Thymus (tissue), 11 donors: ENCODE measurements around the gene MYCT1. TPM values are rescaled to one million over a fixed set of nuclear protein-coding genes. Genes with fewer than 3 reads are reported as not detected.
A peak's percentile ranks its signal among the peaks of the same experiment; 100 is the strongest.

ENCODE experiments used
- DNase-seq, 9 donors: peaks; one replicate each; pipeline ENCODE4 v3.0.0-alpha.2; 2013; ENCODE audit warnings: low spot score in 9 of 9, low read depth in 6 of 9, missing footprints in 1 of 9
- H3K27ac ChIP-seq, 2 donors: one replicate each; pipeline ENCODE4 v1.5.1; 2013; ENCODE audit warnings: control low read depth in 1 of 2, low read depth in 1 of 2, low read length in 1 of 2, mild to moderate bottlenecking in 1 of 2, moderate library complexity in 1 of 2
- H3K27me3 ChIP-seq, 2 donors: one replicate each; pipeline ENCODE4 v1.5.1; 2013; ENCODE audit warnings: low read length in 1 of 2; ENCODE audit not compliant: control insufficient read depth in 2 of 2, insufficient read depth in 1 of 2
- H3K36me3 ChIP-seq, 2 donors: one replicate each; pipeline ENCODE4 v1.5.1; 2013; ENCODE audit warnings: low read length in 1 of 2, mild to moderate bottlenecking in 1 of 2, moderate library complexity in 1 of 2; ENCODE audit not compliant: control insufficient read depth in 2 of 2, insufficient read depth in 2 of 2
- H3K4me1 ChIP-seq, 2 donors: one replicate each; pipeline ENCODE4 v1.5.1; 2013; ENCODE audit warnings: low read length in 2 of 2; ENCODE audit not compliant: control insufficient read depth in 2 of 2, insufficient read depth in 2 of 2
- H3K4me3 ChIP-seq, 2 donors: one replicate each; pipeline ENCODE4 v1.5.1; 2013; ENCODE audit warnings: low read length in 2 of 2, control low read depth in 1 of 2, mild to moderate bottlenecking in 1 of 2
- H3K9me3 ChIP-seq, 2 donors: one replicate each; pipeline ENCODE4 v1.5.1; 2013; ENCODE audit warnings: low read length in 1 of 2, mild to moderate bottlenecking in 1 of 2; ENCODE audit not compliant: control insufficient read depth in 2 of 2, insufficient read depth in 1 of 2
- WGBS: extraction: QIAGEN DNeasy Blood & Tissue Kit; methylation state at CpG from one replicate; pipeline ENCODE4 v1.1.7; 2013; 5-methylcytosine and 5-hydroxymethylcytosine counted together
- polyA plus RNA-seq: library from polyadenylated mRNA; stranded (reverse); fragments of 200-250 nt; gene quantifications from one replicate; pipeline ENCODE4 v1.2.3, GENCODE V29; 2013
- total RNA-seq: library from RNA; stranded (reverse); fragments of 120-200 nt; gene quantifications from one replicate; pipeline ENCODE4 v1.2.4, GENCODE V29; 2013
- donor health status: healthy.

MYCT1 gene
- total and polyA plus RNA-seq, 2 donors = 3.5 to 4.1 TPM

- no peaks in the 10 kb centered on the region for H3K27me3 ChIP-seq
- H3K4me1 ChIP-seq = no peaks in the 10 kb centered on the region
- no peak for DNase-seq
- H3K27ac ChIP-seq = no peak overlapping the region
- H3K4me3 ChIP-seq = no peak overlapping the region
- no peaks in the 10 kb centered on the region for H3K36me3 ChIP-seq
- WGBS = 92% methylated on average over 4 of the region's 4 CpGs
- no peaks in the 10 kb centered on the region for H3K9me3 ChIP-seq
Observed at GRCh38 chr6:152745509-152746171, 47.9 kb downstream of the MYCT1 start.

GRCh38 chr6:152746172-152746553 lies 48.5 kb downstream of the MYCT1 start:
- no peaks in the 10 kb centered on the region for H3K4me1 ChIP-seq
- WGBS = 95% methylated on average over 2 of the region's 2 CpGs
- H3K36me3 ChIP-seq = no peaks in the 10 kb centered on the region
- H3K9me3 ChIP-seq = no peaks in the 10 kb centered on the region
- H3K4me3 ChIP-seq = no peak overlapping the region
- DNase-seq = no peak
- no peak overlapping the region for H3K27ac ChIP-seq
- no peaks in the 10 kb centered on the region for H3K27me3 ChIP-seq

GRCh38 chr6:152748843-152749242 lies 51.1 kb downstream of the MYCT1 start:
- H3K9me3 ChIP-seq = no peaks in the 10 kb centered on the region
- no peaks in the 10 kb centered on the region for H3K27me3 ChIP-seq
- DNase-seq = no peak
- no peaks in the 10 kb centered on the region for H3K4me1 ChIP-seq
- 64% methylated on average over 1 of the region's 1 CpG for WGBS
- no peak overlapping the region for H3K4me3 ChIP-seq
- no peaks in the 10 kb centered on the region for H3K36me3 ChIP-seq
- H3K27ac ChIP-seq = no peak overlapping the region

GRCh38 chr6:152749336-152749735 lies 51.6 kb downstream of the MYCT1 start:
- Histone ChIP-seq H3K4me1 (no peaks in the 10 kb centered on the region), H3K27ac (no peak overlapping the region), H3K4me3 (no peak overlapping the region), H3K27me3 (no peaks in the 10 kb centered on the region), H3K36me3 (no peaks in the 10 kb centered on the region), H3K9me3 (no peaks in the 10 kb centered on the region)
- no peak for DNase-seq
- 83% methylated on average over 1 of the region's 1 CpG for WGBS

- no peak within 1 kb of the TSS for H3K27ac ChIP-seq
- peak in 1 of 9 donors; percentile 1 for DNase-seq
- no peaks in the 10 kb centered on the region for H3K4me1 ChIP-seq
- no peak within 1 kb of the TSS for H3K4me3 ChIP-seq
- WGBS = 12% methylated on average over 5 of the region's 5 CpGs
- no peaks in the 10 kb centered on the region for H3K27me3 ChIP-seq
- H3K9me3 ChIP-seq = no peaks in the 10 kb centered on the region
- H3K36me3 ChIP-seq = no peaks in the 10 kb centered on the region
Observed at GRCh38 chr6:152750694-152751093, 53.0 kb downstream of the MYCT1 start, which contains the start of gene VIP. TSS of gene VIP (plus strand) at chr6:152750797. CDS start at chr6:152752178, 1,381 bp downstream.

GRCh38 chr6:152765331-152765730 lies 67.6 kb downstream of the MYCT1 start:
- no peak overlapping the region for H3K27ac ChIP-seq

GRCh38 chr6:152769159-152769558 lies 71.5 kb downstream of the MYCT1 start:
- no peaks in the 10 kb centered on the region for H3K4me1 ChIP-seq
- WGBS = 94% methylated on average over 7 of the region's 7 CpGs

More at GRCh38 chr6:152765331-152765730, 67.6 kb downstream of the MYCT1 start:
- H3K4me1 ChIP-seq = no peaks in the 10 kb centered on the region
- 93% methylated on average over 3 of the region's 3 CpGs for WGBS
- H3K27me3 ChIP-seq = no peaks in the 10 kb centered on the region
- H3K9me3 ChIP-seq = no peaks in the 10 kb centered on the region
- no peaks in the 10 kb centered on the region for H3K36me3 ChIP-seq
- DNase-seq = no peak
- H3K4me3 ChIP-seq = no peak overlapping the region

GRCh38 chr6:152769993-152770392 lies 72.3 kb downstream of the MYCT1 start:
- no peaks in the 10 kb centered on the region for H3K27me3 ChIP-seq
- H3K27ac ChIP-seq = no peak overlapping the region
- H3K4me3 ChIP-seq = no peak overlapping the region
- no peaks in the 10 kb centered on the region for H3K9me3 ChIP-seq
- H3K36me3 ChIP-seq = no peaks in the 10 kb centered on the region
- 91% methylated on average over 2 of the region's 2 CpGs for WGBS
- H3K4me1 ChIP-seq = no peaks in the 10 kb centered on the region
- no peak for DNase-seq

More at GRCh38 chr6:152769159-152769558, 71.5 kb downstream of the MYCT1 start:
- DNase-seq = no peak
- no peaks in the 10 kb centered on the region for H3K36me3 ChIP-seq
- no peak overlapping the region for H3K4me3 ChIP-seq
- H3K27me3 ChIP-seq = no peaks in the 10 kb centered on the region
- H3K27ac ChIP-seq = no peak overlapping the region
- no peaks in the 10 kb centered on the region for H3K9me3 ChIP-seq

GRCh38 chr6:152771061-152771687 lies 73.5 kb downstream of the MYCT1 start:
- no peak overlapping the region for H3K27ac ChIP-seq
- no peak for DNase-seq
- 83% methylated on average over 5 of the region's 5 CpGs for WGBS

More at GRCh38 chr6:152771061-152771687, 73.5 kb downstream of the MYCT1 start:
- Histone ChIP-seq H3K4me1 (no peaks in the 10 kb centered on the region), H3K4me3 (no peak overlapping the region), H3K9me3 (no peaks in the 10 kb centered on the region), H3K27me3 (no peaks in the 10 kb centered on the region), H3K36me3 (no peaks in the 10 kb centered on the region)
